SK-N-SH treated with all-trans-retinoic acid at 6 μM for 48 hours (cell line): ENCODE results near the gene CHD1L.

Experiments
- ATAC-seq: fragments of 200-7000 bp; cut with Tn5 transposase; 3 replicates; pipeline ENCODE4 v1.9.1; 2020; ENCODE audit warnings: mild to moderate bottlenecking, moderate library complexity
- ARNTL ChIP-seq: fragments of 450-650 bp; formaldehyde crosslinking; IDR thresholded peaks from 2 replicates; pipeline ENCODE4 v1.5.0; 2020; ENCODE audit warnings: low read depth, mild to moderate bottlenecking, moderate library complexity, borderline replicate concordance
- BACH2 ChIP-seq: fragments of 250-450 bp; sonication (Bioruptor Pico); IDR thresholded peaks from 2 replicates; pipeline ENCODE4 v1.9.0; 2021; ENCODE audit warnings: mild to moderate bottlenecking, borderline replicate concordance
- CSDC2 ChIP-seq: fragments of 250-450 bp; sonication (Bioruptor Pico); IDR thresholded peaks from 2 replicates; pipeline ENCODE4 v1.5.0; 2020; ENCODE audit warnings: mild to moderate bottlenecking, moderate library complexity
- ESRRG ChIP-seq: fragments of 250-450 bp; sonication (Bioruptor Pico); IDR thresholded peaks from 2 replicates; pipeline ENCODE4 v1.6.1; 2021; ENCODE audit warnings: mild to moderate bottlenecking
- GLIS3 ChIP-seq: fragments of 250-450 bp; sonication (Bioruptor Pico); IDR thresholded peaks from 2 replicates; pipeline ENCODE4 v1.5.0; 2020; ENCODE audit warnings: mild to moderate bottlenecking, moderate library complexity
- ISL1 ChIP-seq: fragments of 250-450 bp; sonication (Bioruptor Pico); IDR thresholded peaks from 2 replicates; pipeline ENCODE4 v2.1.2; 2022; ENCODE audit warnings: mild to moderate bottlenecking, moderate library complexity
- OSR1 ChIP-seq: fragments of 250-450 bp; sonication (Bioruptor Pico); IDR thresholded peaks from 2 replicates; pipeline ENCODE4 v1.8.0; 2022; ENCODE audit warnings: moderate library complexity, mild to moderate bottlenecking, inconsistent platforms
- PATZ1 ChIP-seq: fragments of 250-450 bp; sonication (Bioruptor Pico); IDR thresholded peaks from 2 replicates; pipeline ENCODE4 v1.8.0; 2020; ENCODE audit warnings: mild to moderate bottlenecking, moderate library complexity, borderline replicate concordance
- PPARA ChIP-seq: fragments of 250-450 bp; sonication (Bioruptor Pico); IDR thresholded peaks from 2 replicates; pipeline ENCODE4 v1.5.0; 2020; ENCODE audit warnings: mild to moderate bottlenecking, borderline replicate concordance
- RARB ChIP-seq: fragments of 250-450 bp; sonication (Bioruptor Pico); IDR thresholded peaks from 2 replicates; pipeline ENCODE4 v1.8.0; 2021; ENCODE audit warnings: mild to moderate bottlenecking, moderate library complexity
- SNAI2 ChIP-seq: fragments of 250-450 bp; sonication (Bioruptor Pico); IDR thresholded peaks from 2 replicates; pipeline ENCODE4 v1.5.0; 2020; ENCODE audit warnings: mild to moderate bottlenecking, moderate library complexity
- TCF4 ChIP-seq: fragments of 250-450 bp; sonication (Bioruptor Pico); IDR thresholded peaks from 2 replicates; pipeline ENCODE4 v1.8.0; 2021; ENCODE audit warnings: mild to moderate bottlenecking, moderate library complexity, borderline replicate concordance
- TOX ChIP-seq: fragments of 250-450 bp; sonication (Bioruptor Pico); IDR thresholded peaks from 2 replicates; pipeline ENCODE4 v1.8.0; 2021; ENCODE audit warnings: mild to moderate bottlenecking, moderate library complexity, borderline replicate concordance
- ZC3H10 ChIP-seq: fragments of 250-450 bp; sonication (Bioruptor Pico); IDR thresholded peaks from 2 replicates; pipeline ENCODE4 v1.5.1; 2021; ENCODE audit warnings: mild to moderate bottlenecking, moderate library complexity
- ZFP3 ChIP-seq: fragments of 250-450 bp; sonication (Bioruptor Pico); IDR thresholded peaks from 2 replicates; pipeline ENCODE4 v1.5.0; 2020; ENCODE audit warnings: mild to moderate bottlenecking, moderate library complexity
- ZNF565 ChIP-seq: fragments of 450-650 bp; formaldehyde crosslinking; conservative IDR thresholded peaks from 2 replicates; pipeline ENCODE4 v1.5.0; 2020; ENCODE audit warnings: low read depth, mild to moderate bottlenecking, moderate library complexity
- ZNF70 ChIP-seq: fragments of 450-650 bp; formaldehyde crosslinking; IDR thresholded peaks from 2 replicates; pipeline ENCODE4 v1.5.0; 2020; ENCODE audit warnings: mild to moderate bottlenecking, moderate library complexity
- TF ChIP-seq, protein P1 (sequence below): fragments of 250-450 bp; sonication (Bioruptor Pico); IDR thresholded peaks from 2 replicates; pipeline ENCODE4 v1.5.1; 2020; ENCODE audit warnings: low read depth, mild to moderate bottlenecking, moderate library complexity
- TF ChIP-seq, protein P2 (sequence below): fragments of 250-450 bp; sonication (Bioruptor Pico); IDR thresholded peaks from 2 replicates; pipeline ENCODE4 v1.5.1; 2021; ENCODE audit warnings: mild to moderate bottlenecking, moderate library complexity
- TF ChIP-seq, protein P3 (sequence below): fragments of 250-450 bp; sonication (Bioruptor Pico); IDR thresholded peaks from 2 replicates; pipeline ENCODE4 v1.8.0; 2021; ENCODE audit warnings: low read depth, mild to moderate bottlenecking, moderate library complexity, borderline replicate concordance

The CHD1L gene

DNA sequence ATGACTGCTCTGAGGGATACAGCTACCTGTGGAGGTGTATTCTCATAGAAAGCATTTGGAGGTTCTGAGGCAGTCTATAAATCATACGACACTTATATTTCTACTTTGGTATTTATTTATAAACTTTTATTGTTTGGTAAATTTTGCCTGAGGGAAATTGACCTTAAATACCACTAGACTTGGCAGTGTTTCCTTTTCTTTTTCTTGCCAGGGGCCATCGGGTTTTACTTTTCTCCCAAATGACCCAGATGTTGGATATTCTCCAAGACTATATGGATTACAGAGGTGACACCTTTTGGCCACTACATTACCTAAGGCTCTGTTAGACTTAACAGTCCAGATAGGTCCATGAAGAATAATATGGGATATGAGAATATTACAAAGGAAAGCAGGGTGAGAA, 28.2 kb downstream of the CHD1L start:
- ATAC-seq, result no peak
- no peak for TF ChIP-seq ESRRG (CRISPR knock-in tag)
- TF ChIP-seq, protein P1, sequence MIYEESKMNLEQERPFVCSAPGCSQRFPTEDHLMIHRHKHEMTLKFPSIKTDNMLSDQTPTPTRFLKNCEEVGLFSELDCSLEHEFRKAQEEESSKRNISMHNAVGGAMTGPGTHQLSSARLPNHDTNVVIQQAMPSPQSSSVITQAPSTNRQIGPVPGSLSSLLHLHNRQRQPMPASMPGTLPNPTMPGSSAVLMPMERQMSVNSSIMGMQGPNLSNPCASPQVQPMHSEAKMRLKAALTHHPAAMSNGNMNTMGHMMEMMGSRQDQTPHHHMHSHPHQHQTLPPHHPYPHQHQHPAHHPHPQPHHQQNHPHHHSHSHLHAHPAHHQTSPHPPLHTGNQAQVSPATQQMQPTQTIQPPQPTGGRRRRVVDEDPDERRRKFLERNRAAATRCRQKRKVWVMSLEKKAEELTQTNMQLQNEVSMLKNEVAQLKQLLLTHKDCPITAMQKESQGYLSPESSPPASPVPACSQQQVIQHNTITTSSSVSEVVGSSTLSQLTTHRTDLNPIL (CRISPR knock-in tag), result no peak
- no peak for TF ChIP-seq RARB (CRISPR knock-in tag)
- no peak for TF ChIP-seq PATZ1 (CRISPR knock-in tag)
- TF ChIP-seq, protein P2, sequence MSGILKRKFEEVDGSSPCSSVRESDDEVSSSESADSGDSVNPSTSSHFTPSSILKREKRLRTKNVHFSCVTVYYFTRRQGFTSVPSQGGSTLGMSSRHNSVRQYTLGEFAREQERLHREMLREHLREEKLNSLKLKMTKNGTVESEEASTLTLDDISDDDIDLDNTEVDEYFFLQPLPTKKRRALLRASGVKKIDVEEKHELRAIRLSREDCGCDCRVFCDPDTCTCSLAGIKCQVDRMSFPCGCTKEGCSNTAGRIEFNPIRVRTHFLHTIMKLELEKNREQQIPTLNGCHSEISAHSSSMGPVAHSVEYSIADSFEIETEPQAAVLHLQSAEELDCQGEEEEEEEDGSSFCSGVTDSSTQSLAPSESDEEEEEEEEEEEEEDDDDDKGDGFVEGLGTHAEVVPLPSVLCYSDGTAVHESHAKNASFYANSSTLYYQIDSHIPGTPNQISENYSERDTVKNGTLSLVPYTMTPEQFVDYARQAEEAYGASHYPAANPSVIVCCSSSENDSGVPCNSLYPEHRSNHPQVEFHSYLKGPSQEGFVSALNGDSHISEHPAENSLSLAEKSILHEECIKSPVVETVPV (CRISPR knock-in tag), result no peak
- TF ChIP-seq CSDC2 (CRISPR knock-in tag), result no peak
- TF ChIP-seq ARNTL (CRISPR knock-in tag), result no peak
- TF ChIP-seq TOX (CRISPR knock-in tag), result no peak

DNA sequence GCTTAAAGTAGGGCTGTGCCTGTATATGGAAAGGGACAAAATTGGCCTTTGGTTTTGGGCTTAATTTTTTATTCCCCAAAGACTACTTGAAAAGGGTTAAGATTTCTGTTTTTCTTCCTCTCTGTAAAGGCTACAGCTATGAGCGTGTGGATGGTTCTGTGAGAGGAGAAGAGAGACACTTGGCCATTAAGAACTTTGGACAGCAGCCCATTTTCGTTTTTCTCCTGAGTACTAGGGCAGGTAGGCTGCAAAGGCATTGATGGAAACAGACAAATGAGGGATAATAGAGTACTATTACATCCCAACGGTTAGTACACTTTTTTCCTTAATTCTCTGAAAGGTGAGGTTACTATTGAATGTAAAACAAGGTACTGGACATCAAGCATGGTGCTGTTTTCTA, 29.6 kb downstream of the CHD1L start:
- TF ChIP-seq PPARA (no peak), ISL1 (CRISPR knock-in tag) (no peak), ZNF70 (no peak), ZC3H10 (no peak), RARB (CRISPR knock-in tag) (no peak), BACH2 (CRISPR knock-in tag) (no peak), CSDC2 (CRISPR knock-in tag) (no peak), ZNF565 (CRISPR knock-in tag) (no peak)
- TF ChIP-seq, protein P3, sequence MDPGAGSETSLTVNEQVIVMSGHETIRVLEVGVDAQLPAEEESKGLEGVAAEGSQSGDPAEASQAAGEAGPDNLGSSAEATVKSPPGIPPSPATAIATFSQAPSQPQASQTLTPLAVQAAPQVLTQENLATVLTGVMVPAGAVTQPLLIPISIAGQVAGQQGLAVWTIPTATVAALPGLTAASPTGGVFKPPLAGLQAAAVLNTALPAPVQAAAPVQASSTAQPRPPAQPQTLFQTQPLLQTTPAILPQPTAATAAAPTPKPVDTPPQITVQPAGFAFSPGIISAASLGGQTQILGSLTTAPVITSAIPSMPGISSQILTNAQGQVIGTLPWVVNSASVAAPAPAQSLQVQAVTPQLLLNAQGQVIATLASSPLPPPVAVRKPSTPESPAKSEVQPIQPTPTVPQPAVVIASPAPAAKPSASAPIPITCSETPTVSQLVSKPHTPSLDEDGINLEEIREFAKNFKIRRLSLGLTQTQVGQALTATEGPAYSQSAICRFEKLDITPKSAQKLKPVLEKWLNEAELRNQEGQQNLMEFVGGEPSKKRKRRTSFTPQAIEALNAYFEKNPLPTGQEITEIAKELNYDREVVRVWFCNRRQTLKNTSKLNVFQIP (CRISPR knock-in tag), result no peak
- TF ChIP-seq, protein P2 (CRISPR knock-in tag), result no peak
- TF ChIP-seq, all 23 proteins: peak for 0
- no peak for ATAC-seq

GRCh38 chr1:147273409-147274336, 31.2 kb downstream of the CHD1L start:
- ATAC-seq, result peak; percentile 90
- TF ChIP-seq RARB (CRISPR knock-in tag), result no peak
- no peak for TF ChIP-seq ARNTL (CRISPR knock-in tag)
- no peak for TF ChIP-seq ZNF70
- no peak for TF ChIP-seq ZNF565 (CRISPR knock-in tag)
- TF ChIP-seq, protein P2 (CRISPR knock-in tag), result no peak
- no peak for TF ChIP-seq ZFP3 (CRISPR knock-in tag)
- no peak for TF ChIP-seq ESRRG (CRISPR knock-in tag)
- TF ChIP-seq PPARA, result no peak
- TF ChIP-seq SNAI2, result no peak
- TF ChIP-seq CSDC2 (CRISPR knock-in tag), result no peak
- no peak for TF ChIP-seq ZC3H10
- TF ChIP-seq PATZ1 (CRISPR knock-in tag), result no peak
- TF ChIP-seq, protein P1 (CRISPR knock-in tag), result no peak
- no peak for TF ChIP-seq OSR1
- no peak for TF ChIP-seq GLIS3 (CRISPR knock-in tag)
- TF ChIP-seq TCF4 (CRISPR knock-in tag), result no peak
